Limb (tissue), 2 donors: Measurements from ENCODE around the gene TNK1.
A peak's percentile ranks its signal among the peaks of the same experiment; 100 is the strongest.

Experiments
- DNase-seq, 2 donors: peaks; one replicate each; pipeline ENCODE4 v3.0.0-alpha.2; 2016; ENCODE audit errors: extremely low spot score in 2 of 2

Gene TNK1

GRCh38 chr17:7389924-7390910, 9.3 kb downstream of the TNK1 start:
- no peak for DNase-seq

- DNase-seq = no peak
Measured at GRCh38 chr17:7391307-7391706, 10.4 kb downstream of the TNK1 start.

GRCh38 chr17:7392696-7393612, 12.1 kb downstream of the TNK1 start:
- no peak for DNase-seq

GRCh38 chr17:7393613-7394451, 12.9 kb downstream of the TNK1 start:
- DNase-seq = no peak

- peak; percentile 82 to 92 for DNase-seq
Measured at GRCh38 chr17:7394452-7395191, 13.7 kb downstream of the TNK1 start, which contains the start of gene PLSCR3. TSS of gene PLSCR3 (minus strand) at chr17:7394525. CDS start at chr17:7394110, 415 bp downstream.

- no peak for DNase-seq
Measured at GRCh38 chr17:7396147-7396546, 15.3 kb downstream of the TNK1 start.

GRCh38 chr17:7398612-7399011, 17.7 kb downstream of the TNK1 start:
- no peak for DNase-seq

- DNase-seq = peak in 1 of 2 donors; percentile 23
Measured at GRCh38 chr17:7403043-7403726, 22.3 kb downstream of the TNK1 start.

GRCh38 chr17:7403727-7403976, 22.8 kb downstream of the TNK1 start:
- peak in 1 of 2 donors; percentile 36 for DNase-seq

GRCh38 chr17:7403977-7404736, 23.3 kb downstream of the TNK1 start, which contains the start of gene TMEM256:
TSS of gene TMEM256 (minus strand) at chr17:7404097. CDS start at chr17:7404084, 13 bp downstream.
- peak; percentile 98 to 99 for DNase-seq

- DNase-seq = peak in 1 of 2 donors; percentile 79
Measured at GRCh38 chr17:7404737-7405349, 24.0 kb downstream of the TNK1 start.

- peak in 1 of 2 donors; percentile 67 for DNase-seq
Measured at GRCh38 chr17:7405350-7406234, 24.7 kb downstream of the TNK1 start.

GRCh38 chr17:7406235-7406825, 25.4 kb downstream of the TNK1 start:
- DNase-seq = no peak

- no peak for DNase-seq
Measured at GRCh38 chr17:7407082-7407481, 26.2 kb downstream of the TNK1 start.

- no peak for DNase-seq
Measured at GRCh38 chr17:7407485-7408251, 26.8 kb downstream of the TNK1 start, which contains the start of gene NLGN2. TSS of gene NLGN2 (plus strand) at chr17:7407845. CDS start at chr17:7408256, 411 bp downstream.

- no peak for DNase-seq
Measured at GRCh38 chr17:7408252-7408727, 27.4 kb downstream of the TNK1 start.
